Spleen (tissue), 11 donors: ENCODE results near the gene IGSF22. TPM values are rescaled to one million over a fixed set of nuclear protein-coding genes. Genes with fewer than 3 reads are reported as not detected.
"Not testable (repeated sequence)": the region's sequence is repeated elsewhere in the genome, so short reads cannot be mapped to it uniquely, and the experiment has no call there.

Experiments
- DNase-seq: peaks from one replicate; pipeline ENCODE4 v3.0.0-alpha.2; 2020
- H3K27ac ChIP-seq, 8 donors: fragments of 200-600 bp; sonication (generic) in 7 of 8; 1 replicate in 4 of 8; 2 replicates in 4 of 8; pipeline versions ENCODE4 v1.5.0 to v1.8.0; 2016 to 2021; ENCODE audit warnings: inconsistent platforms in 4 of 8, mild to moderate bottlenecking in 4 of 8, moderate library complexity in 1 of 8
- H3K27me3 ChIP-seq, 7 donors: fragments of 200-600 bp; sonication (generic) in 6 of 7; replicated peaks in 1 of 7; 1 replicate in 4 of 7; 2 replicates in 3 of 7; pipeline versions ENCODE4 v1.5.0 to v1.8.0; 2016 to 2021; ENCODE audit warnings: inconsistent platforms in 3 of 7, mild to moderate bottlenecking in 1 of 7
- H3K36me3 ChIP-seq, 6 donors: fragments of 200-600 bp; sonication (generic) in 5 of 6; 1 replicate in 4 of 6; 2 replicates in 2 of 6; pipeline versions ENCODE4 v1.5.0 to v1.8.0; 2016 to 2021; ENCODE audit warnings: inconsistent platforms in 2 of 6
- H3K4me1 ChIP-seq, 6 donors: fragments of 200-600 bp; sonication (generic) in 5 of 6; 1 replicate in 3 of 6; 2 replicates in 3 of 6; pipeline versions ENCODE4 v1.5.0 to v1.8.0; 2016 to 2021; ENCODE audit warnings: inconsistent platforms in 3 of 6
- H3K4me3 ChIP-seq, 8 donors: fragments of 200-600 bp; sonication (generic) in 7 of 8; 1 replicate in 4 of 8; 2 replicates in 4 of 8; pipeline versions ENCODE4 v1.5.0 to v1.8.0; 2016 to 2021; ENCODE audit warnings: inconsistent platforms in 4 of 8, mild to moderate bottlenecking in 4 of 8, moderate library complexity in 2 of 8
- H3K9me3 ChIP-seq, 8 donors: fragments of 200-600 bp; sonication (generic) in 7 of 8; 1 replicate in 4 of 8; 2 replicates in 4 of 8; pipeline versions ENCODE4 v1.5.0 to v1.8.0; 2016 to 2021; ENCODE audit warnings: inconsistent platforms in 4 of 8
- POLR2A ChIP-seq, 3 donors: fragments of 450-650 bp; IDR thresholded peaks; one replicate each; pipeline ENCODE4 v1.5.1; 2017; ENCODE audit warnings: antibody characterized with exemption in 3 of 3, mild to moderate bottlenecking in 1 of 3
- POLR2AphosphoS5 ChIP-seq, 3 donors: sonication (generic); formaldehyde crosslinking; IDR thresholded peaks; one replicate each; pipeline ENCODE4 v1.5.1; 2017; ENCODE audit warnings: antibody characterized with exemption in 3 of 3
- WGBS, 5 donors: extraction: QIAGEN DNeasy Blood & Tissue Kit in 3 of 5; methylation state at CpG; one replicate each; pipeline versions ENCODE4 v1.1.5 to v1.1.7; 2013 to 2018; 5-methylcytosine and 5-hydroxymethylcytosine counted together
- intact Hi-C: fragments of 100-400 bp; cut with DNase I; formaldehyde crosslinking; loops from one replicate; pipeline ENCODE4 v1.15.0; 2023; ENCODE audit warnings: low total_unique reads
- polyA plus RNA-seq, 3 donors: library from polyadenylated mRNA; stranded (reverse); fragments of 200-250 nt; gene quantifications; one replicate each; pipeline ENCODE4 v1.2.1, GENCODE V29; 2013
- total RNA-seq, 7 donors: library from RNA; depleted of rRNA in 3 of 7; stranded (reverse); fragments of >200 nt in 3 of 7; fragmentation: NEBNext Ultra II Directional in 4 of 7; extraction: Animal tissue kit (Norgen Biotek cat#: 25700) in 4 of 7; gene quantifications; one replicate each; pipeline versions ENCODE4 v1.1.0 to v1.2.1, GENCODE V29; 2016 to 2021
- TF ChIP-seq, protein P1 (sequence below), 11 experiments: fragments of 200-600 bp in 7 of 11; fragments of 450-650 bp in 4 of 11; sonication (generic) in 4 of 11; IDR thresholded peaks in 8 of 11; conservative IDR thresholded peaks in 3 of 11; 1 replicate in 7 of 11; 2 replicates in 4 of 11; pipeline versions ENCODE4 v1.4.0 to v1.8.0; 2016 to 2021; ENCODE audit warnings: antibody characterized with exemption in 11 of 11, inconsistent platforms in 4 of 11, mild to moderate bottlenecking in 1 of 11
- donor health status: healthy with polysubstance abuse.
- donor health status: DM: no; HTN: no; CAD: no; lungs with moderate emphysema.
- donor health status: DM: no; HTN: no; CAD: no.
- donor health status: Bipolar disorder and iron deficiency.
- donor health status: healthy.
- donor health status: DM: no; HTN: no; CAD: no.
- donor health status: DM: yes; HTN: yes; CAD: no.

The IGSF22 gene
- total and polyA plus RNA-seq, 10 donors: 0.12 to 3.2 (median 0.58) TPM; not detected in 2

DNA sequence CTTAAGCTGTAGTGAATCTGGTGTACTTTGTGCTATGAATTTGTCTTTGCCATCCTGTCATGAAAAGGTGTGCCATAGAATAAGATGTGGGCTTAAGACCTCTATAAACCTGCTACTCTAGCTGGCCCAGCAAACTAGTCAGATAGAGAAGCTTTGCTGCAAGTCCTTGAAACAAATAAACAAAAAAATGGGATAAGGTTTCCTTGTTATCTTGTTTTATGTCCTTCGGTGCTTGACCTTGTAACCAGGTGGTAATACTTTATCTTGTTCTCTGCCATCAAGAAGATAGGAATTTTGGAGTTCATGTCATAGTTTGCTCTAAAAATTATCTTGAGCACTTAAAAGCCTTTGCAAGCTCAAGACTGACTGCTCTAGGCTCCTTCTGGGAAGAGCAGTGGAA lies 41.7 kb downstream of the IGSF22 start:
- intact Hi-C loops: no loop called here
- no peaks in the 10 kb centered on the region for H3K27me3 ChIP-seq
- H3K4me1 ChIP-seq: no peaks in the 10 kb centered on the region
- DNase-seq: no peak
- H3K27ac ChIP-seq: no peak overlapping the region
- H3K36me3 ChIP-seq: no peaks in the 10 kb centered on the region
- TF ChIP-seq, protein P1, sequence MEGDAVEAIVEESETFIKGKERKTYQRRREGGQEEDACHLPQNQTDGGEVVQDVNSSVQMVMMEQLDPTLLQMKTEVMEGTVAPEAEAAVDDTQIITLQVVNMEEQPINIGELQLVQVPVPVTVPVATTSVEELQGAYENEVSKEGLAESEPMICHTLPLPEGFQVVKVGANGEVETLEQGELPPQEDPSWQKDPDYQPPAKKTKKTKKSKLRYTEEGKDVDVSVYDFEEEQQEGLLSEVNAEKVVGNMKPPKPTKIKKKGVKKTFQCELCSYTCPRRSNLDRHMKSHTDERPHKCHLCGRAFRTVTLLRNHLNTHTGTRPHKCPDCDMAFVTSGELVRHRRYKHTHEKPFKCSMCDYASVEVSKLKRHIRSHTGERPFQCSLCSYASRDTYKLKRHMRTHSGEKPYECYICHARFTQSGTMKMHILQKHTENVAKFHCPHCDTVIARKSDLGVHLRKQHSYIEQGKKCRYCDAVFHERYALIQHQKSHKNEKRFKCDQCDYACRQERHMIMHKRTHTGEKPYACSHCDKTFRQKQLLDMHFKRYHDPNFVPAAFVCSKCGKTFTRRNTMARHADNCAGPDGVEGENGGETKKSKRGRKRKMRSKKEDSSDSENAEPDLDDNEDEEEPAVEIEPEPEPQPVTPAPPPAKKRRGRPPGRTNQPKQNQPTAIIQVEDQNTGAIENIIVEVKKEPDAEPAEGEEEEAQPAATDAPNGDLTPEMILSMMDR (IDR thresholded peaks at IDR 0.05 in 8 of 11, conservative IDR thresholded peaks at IDR 0.05 in 3 of 11): no peak
- TF ChIP-seq POLR2AphosphoS5 (IDR thresholded peaks at IDR 0.05) (no peak), POLR2A (IDR thresholded peaks at IDR 0.05) (no peak)
- H3K9me3 ChIP-seq: no peaks in the 10 kb centered on the region
- H3K4me3 ChIP-seq: no peak overlapping the region
- WGBS, 5 donors: 38 to 88% (median 78%) methylated on average over 1 of the region's 1 CpG

DNA sequence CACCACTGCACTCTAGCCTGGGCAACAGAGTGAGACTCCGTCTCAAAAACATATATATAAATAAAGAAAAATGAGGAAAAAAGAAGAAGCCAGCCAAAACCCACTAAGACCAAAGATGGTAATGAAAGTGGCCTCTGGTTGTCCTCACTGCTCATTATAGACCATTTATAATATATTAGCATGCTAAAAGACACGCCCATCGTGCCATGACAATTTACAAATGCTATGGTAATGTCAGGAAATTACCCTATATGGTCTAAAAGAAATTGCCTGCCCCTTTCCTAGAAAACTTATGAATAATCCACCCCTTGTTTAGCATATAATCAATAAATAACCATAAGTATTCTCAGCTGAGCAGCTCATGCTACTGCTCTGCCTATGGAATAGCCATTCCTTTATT lies 43.5 kb downstream of the IGSF22 start:
- Histone ChIP-seq H3K4me3 (no peak overlapping the region), H3K4me1 (no peaks in the 10 kb centered on the region), H3K27ac (no peak overlapping the region), H3K27me3 (no peaks in the 10 kb centered on the region), H3K9me3 (no peaks in the 10 kb centered on the region), H3K36me3 (no peaks in the 10 kb centered on the region)
- 89 to 97% (median 91%) methylated on average over 3 of the region's 3 CpGs for WGBS, 5 donors
- TF ChIP-seq POLR2AphosphoS5 (IDR thresholded peaks at IDR 0.05): no peak
- TF ChIP-seq, protein P1 (IDR thresholded peaks at IDR 0.05 in 8 of 11, conservative IDR thresholded peaks at IDR 0.05 in 3 of 11): no peak
- no peak for TF ChIP-seq POLR2A (IDR thresholded peaks at IDR 0.05)
- no peak for DNase-seq
- intact Hi-C loops: no loop called here

DNA sequence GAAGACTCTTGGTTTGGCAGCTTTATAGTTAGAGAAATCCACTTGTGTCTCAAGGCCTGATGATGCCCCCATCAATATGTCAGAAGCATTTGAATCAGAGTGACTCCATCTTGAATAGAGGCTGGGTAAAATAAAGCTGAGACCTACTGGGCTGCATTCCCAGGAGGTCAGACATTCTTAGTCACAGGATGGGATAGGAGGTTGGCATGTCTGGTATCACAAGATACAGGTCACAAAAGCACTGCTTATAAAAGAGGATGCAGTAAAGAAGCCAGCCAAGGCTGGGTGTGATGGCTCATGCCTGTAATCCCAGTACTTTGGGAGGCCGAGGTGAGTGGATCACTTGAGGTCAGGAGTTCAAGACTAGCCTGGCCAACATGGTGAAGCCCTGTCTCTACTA lies 44.0 kb downstream of the IGSF22 start:
- H3K4me1 ChIP-seq, H3K9me3 ChIP-seq, intact Hi-C loops, H3K27ac ChIP-seq, DNase-seq, H3K4me3 ChIP-seq, H3K36me3 ChIP-seq, H3K27me3 ChIP-seq: not testable (repeated sequence)
- 79 to 100% (median 88%) methylated on average over 1 of the region's 1 CpG for WGBS, 5 donors

DNA sequence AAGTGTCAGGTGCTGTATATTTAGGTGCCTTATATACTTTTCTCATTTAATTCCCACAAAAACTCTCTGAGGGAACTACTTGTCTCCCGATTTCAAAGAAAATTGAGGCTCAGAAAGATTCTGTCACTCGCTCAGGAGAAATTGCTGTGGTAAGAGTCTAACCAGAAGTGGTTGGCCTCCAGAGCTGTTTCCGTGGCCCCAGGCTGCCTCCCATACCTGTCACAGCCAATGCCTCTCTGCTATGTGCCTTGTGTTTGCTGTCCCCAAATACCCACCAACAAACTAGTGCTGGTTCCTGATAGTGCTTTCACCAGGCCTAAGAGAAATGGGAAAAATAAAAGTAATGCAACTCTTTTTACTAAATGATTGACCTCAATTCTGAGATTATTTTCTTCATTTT lies 48.4 kb downstream of the IGSF22 start:
- whole genome bisulfite sequencing, 5 donors: 74 to 87% (median 85%) methylated on average over 3 of the region's 3 CpGs
- H3K4me3 ChIP-seq: no peak overlapping the region
- TF ChIP-seq POLR2A (IDR thresholded peaks at IDR 0.05): no peak
- TF ChIP-seq, protein P1 (IDR thresholded peaks at IDR 0.05 in 8 of 11, conservative IDR thresholded peaks at IDR 0.05 in 3 of 11): no peak
- TF ChIP-seq POLR2AphosphoS5 (IDR thresholded peaks at IDR 0.05): no peak
- intact Hi-C loops: no loop called here
- H3K27ac ChIP-seq: no peak overlapping the region
- no peaks in the 10 kb centered on the region for H3K9me3 ChIP-seq
- H3K4me1 ChIP-seq: peaks cover 0 to 2% (median 0%) of the 10 kb centered on the region in 6 donors
- DNase-seq: no peak
- H3K27me3 ChIP-seq: no peaks in the 10 kb centered on the region
- H3K36me3 ChIP-seq: no peaks in the 10 kb centered on the region

DNA sequence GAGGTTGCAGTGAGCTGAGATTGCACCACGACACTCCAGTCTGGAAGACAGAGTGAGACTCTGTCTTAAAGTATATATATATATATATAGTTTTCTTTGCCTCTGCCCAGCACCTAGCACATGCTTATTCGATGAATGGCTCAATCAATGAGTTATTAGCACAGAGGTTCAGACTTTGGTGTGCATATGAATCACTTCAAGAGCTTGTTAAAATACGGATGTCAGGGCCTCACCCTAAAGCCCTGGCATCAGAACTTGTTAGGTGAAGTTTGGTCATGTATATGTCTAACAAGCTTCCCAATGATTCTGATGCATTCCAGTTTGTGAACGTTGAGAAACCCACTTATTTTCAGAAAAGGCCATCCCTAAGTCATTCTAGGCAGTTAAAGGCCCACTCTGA lies 49.2 kb downstream of the IGSF22 start:
- 62 to 83% (median 75%) methylated on average over 4 of the region's 4 CpGs for WGBS, 5 donors
- H3K4me1 ChIP-seq: peaks cover 0 to 9% (median 0%) of the 10 kb centered on the region in 6 donors
- no peaks in the 10 kb centered on the region for H3K36me3 ChIP-seq
- no peak overlapping the region for H3K27ac ChIP-seq
- no peaks in the 10 kb centered on the region for H3K27me3 ChIP-seq
- TF ChIP-seq, protein P1 (IDR thresholded peaks at IDR 0.05 in 8 of 11, conservative IDR thresholded peaks at IDR 0.05 in 3 of 11): no peak
- no peak for TF ChIP-seq POLR2A (IDR thresholded peaks at IDR 0.05)
- no peak for TF ChIP-seq POLR2AphosphoS5 (IDR thresholded peaks at IDR 0.05)
- intact Hi-C loops: no loop called here
- H3K4me3 ChIP-seq: no peak overlapping the region
- no peaks in the 10 kb centered on the region for H3K9me3 ChIP-seq
- DNase-seq: no peak

DNA sequence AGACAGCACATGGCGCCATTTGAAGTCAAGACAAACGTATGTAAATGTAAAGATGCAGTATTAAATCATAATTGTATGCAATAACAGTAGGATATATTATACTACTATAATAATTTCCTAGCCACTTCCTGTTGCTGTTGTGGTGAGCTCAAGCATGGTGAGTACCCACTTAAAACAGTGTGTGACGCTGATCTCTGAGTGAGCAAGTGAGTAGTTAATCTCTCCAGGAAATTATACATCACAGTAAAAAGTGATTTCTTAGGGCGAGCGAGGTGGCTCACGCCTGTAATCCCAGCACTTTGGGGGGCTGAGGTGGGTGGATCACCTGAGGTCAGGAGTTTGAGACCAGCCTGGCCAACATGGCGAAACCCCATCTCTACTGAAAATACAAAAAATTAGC lies 53.8 kb downstream of the IGSF22 start:
- WGBS, 5 donors: 30 to 56% (median 37%) methylated on average over 7 of the region's 7 CpGs
- Histone ChIP-seq H3K27ac (peak overlapping the region in 2 of 8 donors; percentile 36 to 40), H3K4me1 (peaks cover 0 to 23% (median 0%) of the 10 kb centered on the region in 6 donors)
- DNase-seq, intact Hi-C loops, H3K36me3 ChIP-seq, H3K9me3 ChIP-seq, H3K27me3 ChIP-seq, H3K4me3 ChIP-seq: not testable (repeated sequence)
